ENCODE measurements around the gene NAGPA.

GRCh38 chr16:5062790-5063765 lies 29.3 kb upstream of the NAGPA start:
- TF ChIP-seq CTCF (optimal IDR thresholded peaks at IDR 0.05 in 1 of 3, IDR thresholded peaks at IDR 0.05 in 1 of 3, conservative IDR thresholded peaks at IDR 0.05 in 1 of 3; ENCODE audit: extremely low read depth in 1 of 3, insufficient read depth in 2 of 3, low read length in 3 of 3) = no peak
- TF ChIP-seq EZH2 (IDR thresholded peaks at IDR 0.05; ENCODE audit: low read length) = no peak

Measured in keratinocyte (primary cell).